Inferior parietal cortex (tissue), 1 donor: ENCODE results near the gene BEGAIN.

Experiments used
- DNase-seq: peaks from one replicate; pipeline ENCODE4 v3.0.0-alpha.2; 2016; ENCODE audit errors: extremely low spot score

Gene BEGAIN

DNA sequence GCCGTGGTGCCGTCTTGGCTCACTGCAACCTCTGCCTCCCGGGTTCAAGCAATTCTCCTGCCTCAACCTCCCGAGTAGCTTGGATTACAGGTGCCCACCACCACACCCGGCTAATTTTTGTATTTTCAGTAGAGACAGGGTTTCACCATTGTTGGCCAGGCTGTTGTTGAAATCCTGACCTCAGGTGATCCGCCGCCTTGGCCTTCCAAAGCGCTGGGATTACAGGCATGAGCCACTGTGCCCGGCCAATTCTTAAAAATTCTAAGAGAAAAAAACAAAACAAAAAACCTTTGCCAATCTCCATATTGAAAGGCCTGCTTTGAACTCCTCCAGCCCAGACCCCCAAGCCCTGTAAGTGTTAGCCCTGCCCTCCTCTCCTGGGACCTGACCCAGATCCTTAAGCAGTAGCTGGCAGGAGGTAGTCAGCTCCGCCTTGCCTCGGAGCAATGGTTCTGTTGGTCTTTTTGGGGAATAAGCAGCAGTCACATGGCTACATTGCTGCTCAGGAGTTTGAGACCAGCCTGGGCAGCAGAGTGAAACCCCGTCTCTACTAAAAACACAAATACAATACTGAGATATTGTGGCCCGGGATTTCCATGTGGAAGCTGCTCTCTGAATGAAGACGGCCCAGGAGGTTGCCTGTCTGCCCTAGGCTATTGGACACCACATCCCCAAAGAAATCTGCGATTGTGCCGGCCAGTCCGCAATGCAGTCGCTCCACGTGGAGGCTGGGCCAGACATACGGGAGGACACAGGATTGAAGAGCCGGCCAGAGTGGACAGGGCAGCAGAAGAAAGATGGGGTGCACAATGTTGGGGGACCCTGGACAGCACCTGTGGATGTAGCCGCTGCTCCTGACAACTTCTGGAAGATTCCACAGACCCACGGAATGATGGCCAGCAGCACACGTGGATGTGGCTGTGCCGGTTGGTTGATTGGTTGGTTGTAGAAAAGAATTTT, 28.8 kb upstream of the BEGAIN start:
- DNase-seq, result no peak

DNA sequence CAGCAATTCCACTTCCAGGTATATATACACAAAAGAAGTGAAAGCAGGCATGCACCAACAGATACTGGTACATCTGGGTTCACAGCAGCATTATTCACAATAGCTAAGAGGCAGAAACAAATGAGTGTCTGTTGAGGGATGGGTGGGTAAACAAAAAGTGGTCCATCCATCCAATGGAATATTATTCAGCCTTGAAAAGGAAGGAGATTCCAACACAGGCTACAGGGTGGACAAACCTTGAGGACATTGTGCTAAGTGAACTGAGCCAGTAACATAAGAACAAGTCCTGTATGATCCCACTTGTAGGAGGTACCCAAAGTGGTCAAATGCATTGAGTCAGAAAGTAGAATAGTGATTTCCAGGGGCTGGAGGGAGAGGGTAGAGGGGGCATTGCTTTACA, 27.6 kb upstream of the BEGAIN start:
- DNase-seq, result no peak

DNA sequence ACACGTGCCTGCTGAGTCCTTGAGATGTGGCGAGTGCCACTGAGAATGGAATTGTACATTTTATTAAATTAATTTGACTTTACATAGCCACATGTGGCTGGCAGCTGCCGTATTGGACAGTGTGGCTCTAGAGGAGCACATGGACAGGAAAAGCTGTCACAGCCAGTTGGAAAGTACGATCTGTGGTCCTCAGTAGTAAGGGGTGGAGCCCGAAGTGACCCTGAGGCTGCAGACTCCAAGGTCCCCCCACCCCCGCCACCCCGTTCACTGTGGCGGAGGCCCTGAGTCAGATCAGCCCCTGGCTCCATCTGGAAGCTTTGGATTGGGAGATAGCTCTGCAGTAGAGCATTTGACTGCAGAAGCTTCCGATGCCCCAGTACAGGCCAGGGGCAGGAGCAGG, 25.8 kb upstream of the BEGAIN start:
- DNase-seq, result no peak

DNA sequence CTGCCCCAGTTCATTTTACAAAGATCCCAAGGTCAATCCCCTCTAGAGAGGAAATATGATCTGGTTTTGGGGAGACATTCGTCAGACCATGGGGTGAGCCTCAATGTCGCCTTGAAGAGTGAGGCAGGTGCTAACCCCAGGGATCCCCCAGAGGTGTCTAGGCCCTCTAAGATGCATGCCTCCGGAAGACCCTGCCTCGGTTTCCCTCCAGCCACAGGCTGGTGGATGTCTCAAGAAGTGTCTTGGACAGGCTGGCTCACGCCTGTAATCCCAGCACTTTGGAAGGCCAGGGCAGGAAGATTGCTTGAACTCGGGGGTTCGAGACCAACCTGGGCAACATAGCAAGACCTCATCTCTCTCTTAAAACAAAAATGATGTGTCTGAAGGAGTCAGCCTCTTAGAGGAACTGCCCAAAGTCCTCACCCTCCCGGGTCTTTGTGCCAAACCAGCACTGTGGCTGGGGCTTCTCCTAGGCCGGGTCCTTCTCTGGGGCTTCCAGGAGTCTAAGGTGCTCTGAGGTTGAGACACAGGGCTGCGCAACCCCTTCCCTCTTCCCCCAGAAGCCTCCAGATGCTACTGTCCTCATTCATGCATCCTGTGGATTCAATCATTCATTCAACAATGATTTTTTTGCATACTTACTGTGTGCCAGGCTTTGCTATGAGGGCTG, 24.7 kb upstream of the BEGAIN start:
- no peak for DNase-seq

DNA sequence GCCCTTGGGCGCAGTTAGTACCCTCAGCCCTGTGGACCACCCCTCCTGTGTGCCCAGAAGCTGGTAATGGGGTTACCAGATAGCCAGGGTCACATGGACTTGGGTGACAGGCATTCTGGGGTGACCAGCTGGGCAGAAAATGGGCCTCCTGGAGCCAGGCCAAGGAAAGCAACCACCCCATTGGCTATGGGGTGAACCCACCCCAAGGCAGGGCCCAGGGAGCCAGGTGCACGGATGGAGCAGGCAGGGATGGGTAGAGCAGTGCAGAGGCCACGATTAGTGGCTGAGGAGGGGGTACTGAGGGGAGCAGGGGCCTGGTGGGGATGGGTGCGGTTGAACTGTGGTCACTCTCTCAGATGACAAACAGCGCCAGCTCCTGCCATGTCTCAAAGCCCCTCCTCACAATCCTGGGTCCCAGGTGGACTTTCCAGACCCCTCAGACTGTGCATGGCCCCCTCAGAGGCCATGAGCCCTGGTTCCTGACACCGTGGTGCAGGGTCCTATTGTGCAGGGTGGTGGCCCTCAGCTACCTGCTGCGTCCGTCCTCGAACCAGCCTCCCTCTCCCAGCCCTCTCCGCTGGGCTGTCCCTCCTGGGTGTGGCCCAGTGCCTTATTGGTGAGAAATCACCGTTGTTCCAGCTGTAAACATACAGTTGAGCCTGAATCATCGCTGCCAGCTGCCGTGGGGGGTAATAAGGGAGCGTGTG, 23.4 kb upstream of the BEGAIN start:
- no peak for DNase-seq

DNA sequence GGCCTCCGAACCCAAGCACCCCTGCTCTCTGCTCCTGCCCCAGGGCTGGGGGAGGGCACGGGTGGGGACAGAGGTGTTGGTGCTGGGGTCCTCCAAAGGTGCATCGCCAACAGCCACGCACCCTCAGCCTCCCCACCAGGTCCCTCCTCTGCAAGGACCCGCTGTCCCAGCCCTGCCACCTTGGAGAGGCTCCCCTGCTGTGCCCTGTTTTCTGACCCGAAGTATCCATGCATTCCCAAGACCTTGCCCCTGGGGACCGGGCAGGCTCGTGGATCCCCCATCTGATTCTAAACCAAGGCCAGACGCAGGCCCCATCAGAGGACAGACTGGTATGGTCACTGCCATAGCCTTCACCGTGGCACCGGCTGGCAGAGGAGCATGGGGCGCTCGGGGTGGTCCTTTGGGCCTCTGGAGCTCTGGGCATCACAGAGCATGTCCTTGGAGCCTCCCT, 22.7 kb upstream of the BEGAIN start:
- no peak for DNase-seq

DNA sequence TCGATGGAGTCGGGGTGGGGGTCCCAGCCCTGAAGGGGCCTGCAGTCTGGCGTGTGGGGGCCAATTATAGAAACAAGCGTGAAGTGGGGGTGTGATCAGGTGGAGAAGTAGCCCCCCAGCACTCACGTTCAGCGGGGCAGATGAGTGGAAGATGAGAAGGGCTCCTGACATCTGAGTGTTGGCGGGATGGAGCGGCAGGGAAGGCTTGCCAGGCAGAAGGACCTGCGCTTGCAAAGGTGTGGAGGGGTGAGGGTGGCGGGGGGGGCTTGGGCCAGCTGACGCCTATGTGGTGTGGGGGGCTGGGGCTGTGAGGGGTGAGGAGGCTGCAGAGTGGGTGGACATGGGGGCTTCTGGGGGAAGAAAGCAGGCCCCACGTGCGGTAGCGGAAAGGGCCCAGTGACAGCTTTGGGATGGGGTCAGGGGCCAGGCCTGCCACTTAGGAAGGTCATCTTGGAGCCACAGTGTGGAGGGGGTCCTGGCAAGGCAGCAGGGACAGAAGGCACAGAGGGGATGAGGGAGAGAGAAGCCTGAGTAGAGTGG, 22.2 kb upstream of the BEGAIN start:
- DNase-seq, result no peak

DNA sequence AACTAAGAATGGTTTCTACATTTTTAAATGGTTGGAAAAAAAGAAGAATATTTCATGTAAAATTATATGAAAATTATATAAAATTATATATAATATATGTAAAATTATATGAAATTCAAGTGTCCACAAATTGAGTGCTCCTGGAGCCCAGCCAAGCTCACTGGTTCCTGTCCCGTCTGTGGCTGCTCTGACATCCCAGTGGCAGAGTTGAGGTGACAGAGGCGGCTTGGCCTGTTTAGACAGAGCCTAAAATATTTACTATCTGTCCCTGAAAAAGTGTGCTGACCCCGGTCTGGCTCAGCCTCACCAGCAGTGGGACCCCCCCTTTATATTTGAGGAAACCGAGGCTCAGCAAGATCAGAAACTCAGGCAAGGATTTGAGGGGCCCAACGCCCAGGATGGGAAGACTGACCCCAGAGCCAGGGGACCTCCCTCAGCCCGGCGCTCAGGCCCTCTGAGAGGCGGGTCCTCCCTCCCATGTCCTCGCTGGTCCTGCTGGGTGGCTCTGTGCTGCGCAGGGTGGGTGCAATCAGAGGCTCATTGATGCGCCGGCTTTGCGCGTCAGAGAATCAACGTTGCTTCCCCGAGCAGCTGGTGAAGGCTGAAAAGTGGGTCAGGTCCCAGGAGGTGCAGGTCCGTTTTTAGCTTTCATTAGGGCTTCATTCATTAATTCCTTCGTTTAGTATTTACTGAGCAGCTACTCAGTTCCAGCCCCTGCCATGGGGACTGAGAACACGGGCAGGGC, 21.5 kb upstream of the BEGAIN start:
- no peak for DNase-seq

DNA sequence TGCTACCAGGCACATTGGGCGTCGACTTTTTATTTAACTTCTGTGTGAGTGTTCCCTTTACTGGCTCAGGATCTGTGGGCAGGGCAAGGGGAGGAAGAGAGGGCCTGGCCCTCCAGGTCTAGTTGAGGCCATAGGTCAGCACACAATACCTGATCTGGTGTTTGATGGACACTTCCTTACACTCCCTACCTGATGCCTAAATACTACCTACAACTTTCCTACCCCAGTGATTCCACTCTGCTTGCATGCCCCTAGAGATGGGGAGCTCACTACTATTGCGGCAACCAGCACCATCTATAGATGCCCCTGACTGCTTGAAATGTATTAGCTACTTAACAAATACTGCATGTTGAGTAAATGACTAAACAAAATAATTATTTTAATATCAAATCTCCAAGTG, 20.8 kb upstream of the BEGAIN start:
- DNase-seq, result no peak

DNA sequence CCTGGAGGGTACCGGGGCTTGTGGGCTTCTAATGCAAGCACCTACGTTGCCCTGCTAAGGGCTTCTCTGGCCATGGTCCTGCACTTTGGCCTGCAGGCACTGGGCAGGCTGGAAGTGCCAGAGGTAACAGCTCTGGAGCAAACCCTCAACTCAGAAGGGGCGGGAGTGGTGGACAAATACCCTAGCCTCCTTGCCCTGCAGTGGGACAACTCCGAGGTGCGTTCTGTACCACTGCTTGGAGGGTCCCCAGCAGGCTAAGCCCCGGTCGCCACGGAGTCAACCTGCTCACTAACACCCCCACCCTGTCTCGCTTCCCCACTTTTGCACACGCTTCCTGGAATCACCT, 20.4 kb upstream of the BEGAIN start:
- no peak for DNase-seq

DNA sequence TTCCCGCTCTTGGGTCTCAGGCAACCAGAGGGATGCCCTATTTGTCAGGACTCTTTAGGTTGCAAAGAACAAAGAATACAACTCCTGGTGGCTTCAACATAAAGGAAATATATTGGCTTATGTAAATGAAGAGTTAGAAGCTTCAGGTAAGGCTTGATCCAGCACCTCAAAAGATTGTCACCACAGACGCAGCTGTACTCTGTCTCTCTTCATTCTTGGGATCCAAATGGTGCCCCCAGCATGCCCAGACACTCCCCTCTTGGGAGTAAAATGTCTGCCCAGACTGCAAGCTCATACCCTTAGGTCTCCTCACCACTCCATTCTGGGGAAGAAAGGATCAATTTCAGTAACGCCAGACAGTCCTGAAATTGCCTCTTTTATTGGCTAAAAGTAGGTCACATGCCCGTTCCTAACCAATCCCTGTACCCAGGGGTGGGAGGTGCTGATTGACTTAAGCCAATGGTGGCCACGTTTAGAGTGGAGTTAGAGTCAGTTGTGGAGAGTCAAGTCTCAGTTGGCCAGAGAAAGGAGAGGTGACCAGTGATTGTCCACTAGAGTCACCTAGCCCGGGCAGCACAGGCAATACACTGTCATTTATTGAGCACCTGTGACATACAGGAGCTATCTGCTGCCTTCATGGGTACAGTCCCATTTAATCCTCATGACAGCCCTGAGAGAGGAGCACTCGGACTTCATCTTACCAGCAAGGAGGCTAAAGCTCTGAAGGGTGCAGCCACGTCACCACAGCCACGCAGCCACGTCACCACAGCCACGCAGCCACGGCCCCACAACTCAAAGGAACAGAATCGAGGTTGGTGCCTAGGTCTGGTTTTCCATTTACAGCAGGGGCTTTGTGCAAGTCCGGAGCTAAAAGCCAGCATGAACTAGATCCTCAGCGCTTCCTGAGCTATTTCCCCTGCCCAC, 19.7 kb upstream of the BEGAIN start:
- no peak for DNase-seq

DNA sequence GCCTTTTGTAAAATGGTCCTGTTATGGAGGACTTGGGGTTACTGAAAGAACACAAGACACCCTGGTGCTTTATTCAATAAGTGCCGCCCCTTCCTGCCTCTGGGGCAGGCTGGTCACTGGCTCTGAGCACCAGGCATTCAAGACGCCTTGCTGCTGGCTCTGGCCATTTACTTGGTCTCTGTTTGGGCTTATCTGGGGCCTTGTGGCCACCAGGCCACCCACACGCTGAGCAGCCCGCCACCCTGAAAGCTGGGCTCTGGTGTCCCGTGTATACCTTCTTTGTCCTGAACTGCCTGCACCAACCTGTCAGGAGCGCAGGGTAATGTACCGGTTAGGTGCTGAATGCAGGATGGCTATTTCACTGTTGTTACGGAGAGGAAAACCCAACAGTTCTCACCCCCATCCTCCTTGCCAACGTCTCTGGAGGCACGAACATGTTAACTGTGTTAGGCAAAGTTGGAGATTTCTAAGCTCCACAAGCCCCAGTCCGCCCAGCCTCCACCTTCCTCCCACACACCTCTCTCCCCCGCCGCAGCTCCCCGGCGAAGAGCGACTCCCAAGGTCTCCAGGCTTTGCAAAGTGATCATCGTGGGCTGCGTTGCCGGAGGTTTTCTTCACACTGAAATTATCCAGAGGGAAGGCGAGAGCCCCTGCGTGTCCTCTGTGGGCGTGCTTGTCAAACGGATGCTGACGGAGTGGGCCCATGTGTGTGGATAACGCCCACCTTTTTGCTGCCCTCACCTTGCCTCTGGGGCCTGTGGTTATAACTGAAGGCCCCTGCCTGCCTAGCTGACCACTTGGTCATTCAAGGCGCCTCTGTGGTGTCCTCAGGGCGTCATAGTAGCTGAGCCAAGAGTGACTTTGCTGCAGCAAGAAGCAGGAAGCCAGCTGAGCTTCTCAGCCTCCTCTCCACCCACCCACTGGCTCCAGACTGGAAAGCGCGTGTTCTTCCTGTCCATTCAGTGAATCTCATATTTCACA, 18.8 kb upstream of the BEGAIN start:
- DNase-seq, result no peak

DNA sequence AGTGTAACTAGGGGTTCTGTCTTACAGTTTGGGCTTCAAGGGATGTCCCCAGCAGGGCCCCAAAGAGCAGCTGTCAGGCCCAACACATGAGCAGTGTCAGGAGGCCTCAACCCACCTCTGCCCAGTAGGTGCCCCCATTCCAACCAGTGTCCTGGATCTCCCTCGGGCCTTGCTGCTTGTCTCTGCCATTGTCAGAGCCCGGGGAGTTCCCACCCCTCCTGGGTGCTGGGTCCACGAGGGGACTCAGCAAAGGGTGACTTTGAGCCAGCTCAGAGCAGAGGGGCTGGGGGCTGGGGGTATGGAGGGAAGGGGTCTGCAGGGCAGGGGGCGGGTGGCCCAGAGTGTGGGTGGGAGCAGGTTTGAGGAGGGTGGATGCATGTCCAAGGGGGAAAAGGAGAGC, 18.0 kb upstream of the BEGAIN start:
- DNase-seq, result no peak

DNA sequence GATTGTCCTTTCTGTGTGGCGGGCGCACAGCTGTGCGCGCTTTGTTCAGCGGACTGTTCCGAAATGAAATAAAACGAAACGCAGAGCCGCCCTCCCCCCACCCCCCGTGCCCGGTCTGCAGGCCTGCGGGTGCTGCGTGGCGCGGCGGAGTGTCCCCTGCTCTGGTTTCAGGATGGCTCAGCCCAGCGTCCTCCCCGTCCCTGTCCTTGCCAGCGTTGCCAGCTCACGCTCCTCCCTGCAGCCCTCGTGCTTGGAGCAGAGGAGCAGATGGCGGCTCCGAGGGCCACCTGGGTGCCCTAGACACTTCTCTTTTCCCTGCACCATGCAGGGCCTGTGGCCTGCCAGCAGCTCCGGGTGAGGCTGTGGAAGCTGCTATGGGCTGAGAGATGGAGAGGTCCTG, 17.5 kb upstream of the BEGAIN start:
- DNase-seq, result no peak

DNA sequence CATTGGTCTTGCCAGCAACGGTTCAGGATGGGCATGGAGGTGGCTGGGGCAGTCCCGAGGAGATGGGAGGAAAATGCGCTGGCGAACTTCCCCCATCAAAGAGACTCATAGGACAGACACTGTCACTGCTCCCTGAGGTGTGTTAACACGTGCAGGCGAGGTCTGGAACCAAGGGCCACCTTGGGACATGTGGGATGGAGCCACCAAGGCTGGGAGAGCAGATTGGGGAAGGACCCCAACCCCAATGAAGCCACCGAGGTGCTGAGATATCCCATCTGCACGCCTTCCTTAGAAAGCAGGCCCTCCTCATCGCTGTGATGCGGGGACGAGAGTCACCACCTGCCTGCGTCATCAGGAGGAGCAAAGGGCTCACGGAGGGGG, 16.9 kb upstream of the BEGAIN start:
- no peak for DNase-seq

DNA sequence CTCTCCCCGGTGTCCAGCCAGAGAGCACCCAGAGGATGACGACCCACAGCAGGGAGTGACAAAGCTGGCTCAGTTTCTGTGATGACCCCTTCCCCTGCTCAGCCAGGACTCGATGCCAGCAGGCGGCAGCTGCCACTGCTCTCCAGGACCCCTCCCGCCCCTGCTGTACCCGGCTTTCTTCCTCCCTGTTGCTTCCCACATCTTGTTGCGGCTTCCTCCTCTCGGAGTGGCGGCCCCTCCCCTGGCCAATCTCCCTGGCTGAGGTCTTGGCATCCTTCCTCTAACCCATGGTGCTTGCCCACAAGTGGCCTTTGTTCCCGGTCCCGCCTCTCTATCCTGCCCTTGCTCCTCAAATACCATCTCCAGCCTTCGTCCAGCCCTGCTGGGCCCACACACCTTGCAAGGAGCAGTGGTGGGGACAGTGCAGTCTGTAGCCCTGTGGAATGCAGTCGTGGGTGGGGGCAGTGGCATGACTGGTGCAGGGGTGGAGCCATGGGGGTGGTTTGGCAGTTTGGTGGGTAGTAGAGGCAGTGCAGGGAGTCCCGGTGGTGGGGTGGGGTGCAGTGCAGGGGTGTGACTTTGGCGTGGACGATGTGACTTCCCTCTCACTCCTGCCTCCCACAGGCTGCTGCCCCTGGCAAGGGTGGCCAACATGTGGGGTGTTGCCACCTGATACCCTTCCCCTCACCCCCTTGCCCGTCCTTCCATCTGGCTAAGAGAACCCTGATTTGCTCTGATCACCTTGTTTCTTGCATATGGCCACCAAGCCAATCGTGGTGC, 16.3 kb upstream of the BEGAIN start:
- no peak for DNase-seq

DNA sequence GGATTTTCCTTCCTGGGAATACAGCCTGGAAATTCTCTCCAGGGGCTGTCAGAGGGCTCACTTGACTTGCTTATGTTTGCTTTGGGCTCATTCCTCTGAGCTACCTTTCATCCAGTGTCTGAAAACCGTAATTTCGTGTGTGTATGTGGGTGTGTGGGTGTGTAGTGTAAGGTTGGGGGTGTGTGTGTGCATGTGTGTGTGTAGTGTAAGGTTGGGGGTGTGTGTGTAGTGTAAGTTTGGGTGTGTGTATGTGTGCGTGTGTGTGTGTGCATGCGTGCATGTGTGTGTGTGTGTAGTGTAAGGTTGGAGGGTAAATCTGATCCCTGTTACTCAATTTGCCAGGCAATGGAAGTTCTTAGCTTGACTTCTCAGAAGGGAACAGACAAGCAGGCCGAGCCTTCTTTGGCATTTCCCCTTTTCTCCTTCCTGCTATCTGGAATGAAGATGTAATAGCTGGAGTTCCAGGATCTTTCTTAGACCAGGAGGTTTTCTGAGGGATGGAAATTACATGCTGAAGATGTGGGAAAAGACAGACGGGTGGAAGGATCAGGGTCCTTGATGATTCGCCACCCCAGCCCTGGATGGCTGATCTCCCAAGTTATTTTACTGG, 15.5 kb upstream of the BEGAIN start:
- DNase-seq, result no peak

DNA sequence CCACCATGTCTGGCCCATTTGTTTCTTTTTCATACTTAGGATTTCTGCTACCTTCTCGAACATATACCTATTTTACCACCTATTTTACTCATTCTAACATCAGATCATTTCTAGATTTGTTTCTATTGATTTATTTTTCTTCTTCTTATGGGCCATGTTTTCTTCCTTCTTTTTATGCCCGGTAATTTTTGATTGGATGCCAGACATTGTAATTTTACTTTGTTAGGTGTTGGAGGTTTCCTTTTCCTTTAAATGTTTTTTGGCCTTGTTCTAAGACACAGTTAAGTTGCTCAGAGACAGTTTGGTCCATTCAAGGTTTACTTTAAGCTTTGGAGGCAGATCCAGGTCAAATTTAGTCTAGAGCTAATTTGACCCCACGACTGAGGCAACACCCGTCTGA, 14.7 kb upstream of the BEGAIN start:
- DNase-seq, result no peak
